Esophagus muscularis mucosa (tissue), 4 donors: ENCODE results near the gene ZDHHC8. TPM values are rescaled to one million over a fixed set of nuclear protein-coding genes. Genes with fewer than 3 reads are reported as not detected.

Experiments used
- DNase-seq: peaks from one replicate; pipeline ENCODE4 v3.0.0-alpha.2; 2017; ENCODE audit errors: extremely low spot score
- H3K27ac ChIP-seq, 4 donors: fragments of 200-600 bp; sonication (generic); replicated peaks in 1 of 4; 1 replicate in 3 of 4; 2 replicates in 1 of 4; pipeline ENCODE4 v1.5.1; 2016 to 2019; ENCODE audit warnings: mild to moderate bottlenecking in 1 of 4
- H3K27me3 ChIP-seq, 4 donors: fragments of 200-600 bp; sonication (generic); one replicate each; pipeline versions ENCODE4 v1.5.1 to v1.6.0; 2016 to 2019
- H3K36me3 ChIP-seq, 4 donors: fragments of 200-600 bp; sonication (generic); one replicate each; pipeline ENCODE4 v1.5.1; 2016 to 2019
- H3K4me1 ChIP-seq, 4 donors: fragments of 200-600 bp; sonication (generic); one replicate each; pipeline ENCODE4 v1.5.1; 2016 to 2019
- H3K4me3 ChIP-seq, 4 donors: fragments of 200-600 bp; sonication (generic); 1 replicate in 2 of 4; 2 replicates in 2 of 4; pipeline ENCODE4 v1.5.1; 2016 to 2019; ENCODE audit warnings: mild to moderate bottlenecking in 4 of 4, moderate library complexity in 1 of 4
- H3K9me3 ChIP-seq, 4 donors: fragments of 200-600 bp; sonication (generic); 1 replicate in 3 of 4; 2 replicates in 1 of 4; pipeline ENCODE4 v1.5.1; 2016 to 2019
- EP300 ChIP-seq: sonication (generic); formaldehyde crosslinking; IDR thresholded peaks from one replicate; pipeline ENCODE4 v1.6.1; 2017; ENCODE audit warnings: antibody characterized with exemption
- POLR2A ChIP-seq: fragments of 450-650 bp; IDR thresholded peaks from one replicate; pipeline ENCODE4 v1.6.1; 2017; ENCODE audit warnings: antibody characterized with exemption, moderate library complexity, mild to moderate bottlenecking, low read depth
- POLR2AphosphoS5 ChIP-seq, 2 donors: sonication (generic); formaldehyde crosslinking; IDR thresholded peaks; one replicate each; pipeline ENCODE4 v1.6.1; 2017; ENCODE audit warnings: antibody characterized with exemption in 2 of 2
- WGBS: methylation state at CpG from one replicate; pipeline ENCODE4 v1.1.5; 2018; 5-methylcytosine and 5-hydroxymethylcytosine counted together
- intact Hi-C: fragments of 100-400 bp; cut with DNase I; formaldehyde crosslinking; loops from one replicate; pipeline ENCODE4 v1.15.1; 2023
- total RNA-seq, 4 donors: library from RNA; depleted of rRNA; stranded (reverse); fragments of >200 nt; gene quantifications; one replicate each; pipeline versions ENCODE4 v1.1.0 to v1.2.1, GENCODE V29; 2016
- TF ChIP-seq, protein P1 (sequence below), 3 experiments: fragments of 200-600 bp in 2 of 3; fragments of 450-650 bp in 1 of 3; sonication (generic) in 2 of 3; IDR thresholded peaks; one replicate each; pipeline ENCODE4 v1.5.1; 2017 to 2019; ENCODE audit warnings: antibody characterized with exemption in 3 of 3, mild to moderate bottlenecking in 2 of 3, moderate library complexity in 1 of 3

The ZDHHC8 gene
- total RNA-seq, 4 donors from 2014 or later: 11.8 to 33.2 (median 23.8) TPM

DNA sequence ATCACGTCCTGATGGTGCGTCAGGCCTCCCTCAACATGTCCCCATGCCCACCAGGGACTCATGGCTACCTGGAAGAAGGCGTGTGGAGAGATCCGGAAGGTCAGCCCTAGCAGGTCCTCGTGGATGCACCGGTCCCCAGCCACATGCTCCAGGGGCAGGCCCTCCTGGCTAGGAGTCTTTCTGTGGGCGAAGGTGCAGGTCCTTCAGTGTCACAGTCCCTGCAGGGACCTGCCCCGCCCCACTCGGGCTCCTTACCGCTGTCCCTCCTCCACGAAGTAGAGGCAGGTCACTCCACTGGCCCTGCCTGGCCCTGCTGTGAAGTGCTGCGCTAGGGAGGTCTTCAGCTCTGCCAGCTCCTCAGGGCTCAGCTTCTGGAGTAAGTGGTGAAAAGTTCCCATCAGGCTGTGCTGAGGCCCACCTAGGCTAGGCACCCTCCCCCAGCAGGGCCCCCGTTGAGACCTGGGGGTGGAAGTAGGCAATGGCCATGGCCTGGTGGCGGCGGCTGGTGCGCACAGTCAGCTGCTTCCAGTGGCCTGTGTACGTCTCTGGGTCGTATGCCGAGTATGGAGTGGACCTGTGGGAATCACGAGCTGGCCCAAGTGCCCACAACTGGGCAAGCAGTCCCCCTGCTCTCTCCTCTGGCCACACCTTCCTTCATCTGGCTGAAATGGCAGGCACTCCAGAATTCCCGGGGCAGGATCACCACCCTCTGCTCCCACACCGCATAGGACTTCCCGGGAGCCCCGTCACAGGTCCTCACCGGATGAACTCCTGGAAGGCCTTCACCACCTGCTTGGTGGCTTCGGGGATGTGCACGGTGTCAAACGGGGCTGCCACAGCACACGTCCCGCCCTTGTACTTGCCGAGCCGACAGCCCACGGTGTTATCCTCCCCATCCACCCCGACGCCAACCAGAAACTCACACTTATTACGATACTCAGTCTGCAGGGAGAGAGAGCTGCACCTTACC is 16.8 kb upstream of the ZDHHC8 start:
- no peaks in the 10 kb centered on the region for H3K27me3 ChIP-seq
- no peak for DNase-seq
- no peak overlapping the region for H3K4me3 ChIP-seq
- no peaks in the 10 kb centered on the region for H3K9me3 ChIP-seq
- H3K4me1 ChIP-seq: peaks cover 30 to 47% (median 37%) of the 10 kb centered on the region in 4 donors
- H3K36me3 ChIP-seq: peaks cover 28 to 73% (median 70%) of the 10 kb centered on the region in 4 donors
- TF ChIP-seq, protein P1, sequence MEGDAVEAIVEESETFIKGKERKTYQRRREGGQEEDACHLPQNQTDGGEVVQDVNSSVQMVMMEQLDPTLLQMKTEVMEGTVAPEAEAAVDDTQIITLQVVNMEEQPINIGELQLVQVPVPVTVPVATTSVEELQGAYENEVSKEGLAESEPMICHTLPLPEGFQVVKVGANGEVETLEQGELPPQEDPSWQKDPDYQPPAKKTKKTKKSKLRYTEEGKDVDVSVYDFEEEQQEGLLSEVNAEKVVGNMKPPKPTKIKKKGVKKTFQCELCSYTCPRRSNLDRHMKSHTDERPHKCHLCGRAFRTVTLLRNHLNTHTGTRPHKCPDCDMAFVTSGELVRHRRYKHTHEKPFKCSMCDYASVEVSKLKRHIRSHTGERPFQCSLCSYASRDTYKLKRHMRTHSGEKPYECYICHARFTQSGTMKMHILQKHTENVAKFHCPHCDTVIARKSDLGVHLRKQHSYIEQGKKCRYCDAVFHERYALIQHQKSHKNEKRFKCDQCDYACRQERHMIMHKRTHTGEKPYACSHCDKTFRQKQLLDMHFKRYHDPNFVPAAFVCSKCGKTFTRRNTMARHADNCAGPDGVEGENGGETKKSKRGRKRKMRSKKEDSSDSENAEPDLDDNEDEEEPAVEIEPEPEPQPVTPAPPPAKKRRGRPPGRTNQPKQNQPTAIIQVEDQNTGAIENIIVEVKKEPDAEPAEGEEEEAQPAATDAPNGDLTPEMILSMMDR (IDR thresholded peaks at IDR 0.05): no peak
- TF ChIP-seq POLR2A: no peak
- TF ChIP-seq EP300: no peak
- TF ChIP-seq POLR2AphosphoS5 (IDR thresholded peaks at IDR 0.05): no peak
- 82% methylated on average over 27 of the region's 36 CpGs for WGBS
- intact Hi-C loops: no loop called here
- no peak overlapping the region for H3K27ac ChIP-seq

DNA sequence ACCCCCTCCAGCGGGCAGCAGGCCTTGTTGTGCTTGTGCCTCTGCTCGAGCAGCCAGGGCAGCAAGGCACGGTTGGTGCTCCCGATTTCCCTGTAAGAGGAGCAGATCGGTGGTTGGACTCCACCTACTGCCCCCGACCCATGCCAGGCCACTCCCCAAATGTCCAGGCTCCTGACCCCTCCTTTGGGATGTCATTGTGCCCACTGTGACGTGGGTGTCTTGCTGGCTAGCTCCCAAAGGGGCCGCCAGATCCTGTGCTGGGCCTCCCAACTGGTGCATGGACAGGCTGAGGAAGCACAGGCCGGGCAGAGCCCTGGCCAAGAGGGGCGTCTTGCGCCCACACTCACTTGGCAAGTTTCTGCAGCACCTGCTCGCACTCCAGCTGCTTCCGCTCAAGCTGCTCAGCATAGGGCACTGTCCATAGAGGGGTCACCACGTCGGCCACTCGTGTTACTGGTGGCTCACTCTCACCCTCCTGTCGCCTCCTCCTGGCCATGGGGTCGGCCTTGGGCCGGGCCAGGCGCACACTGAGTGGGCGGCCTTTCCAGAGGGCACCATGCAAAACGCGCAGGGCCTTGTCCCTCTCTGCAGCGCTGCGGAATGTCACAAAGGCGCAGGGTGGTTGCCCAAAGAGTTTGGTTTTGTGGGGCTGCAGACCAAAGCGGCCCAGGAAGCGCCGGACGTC is 15.8 kb upstream of the ZDHHC8 start, which contains the start of gene RANBP1:
Gene RANBP1 (plus strand): TSS at position 414 of the 685 bp plus-strand sequence. CDS start 81 bp downstream, at position 495.
- Histone ChIP-seq H3K9me3 (no peaks in the 10 kb centered on the region), H3K36me3 (peaks cover 30 to 73% (median 70%) of the 10 kb centered on the region in 4 donors), H3K4me3 (peak within 1 kb of the TSS; percentile 80 to 91 (median 86)), H3K27me3 (no peaks in the 10 kb centered on the region), H3K27ac (peak within 1 kb of the TSS; percentile 85 to 91 (median 88)), H3K4me1 (peaks cover 35 to 57% (median 47%) of the 10 kb centered on the region in 4 donors)
- TF ChIP-seq EP300: no peak
- no peak for TF ChIP-seq POLR2A
- TF ChIP-seq POLR2AphosphoS5 (IDR thresholded peaks at IDR 0.05): no peak
- TF ChIP-seq, protein P1 (IDR thresholded peaks at IDR 0.05): no peak
- 70% methylated on average over 26 of the region's 30 CpGs for WGBS
- intact Hi-C loops: no loop called here
- no peak for DNase-seq

DNA sequence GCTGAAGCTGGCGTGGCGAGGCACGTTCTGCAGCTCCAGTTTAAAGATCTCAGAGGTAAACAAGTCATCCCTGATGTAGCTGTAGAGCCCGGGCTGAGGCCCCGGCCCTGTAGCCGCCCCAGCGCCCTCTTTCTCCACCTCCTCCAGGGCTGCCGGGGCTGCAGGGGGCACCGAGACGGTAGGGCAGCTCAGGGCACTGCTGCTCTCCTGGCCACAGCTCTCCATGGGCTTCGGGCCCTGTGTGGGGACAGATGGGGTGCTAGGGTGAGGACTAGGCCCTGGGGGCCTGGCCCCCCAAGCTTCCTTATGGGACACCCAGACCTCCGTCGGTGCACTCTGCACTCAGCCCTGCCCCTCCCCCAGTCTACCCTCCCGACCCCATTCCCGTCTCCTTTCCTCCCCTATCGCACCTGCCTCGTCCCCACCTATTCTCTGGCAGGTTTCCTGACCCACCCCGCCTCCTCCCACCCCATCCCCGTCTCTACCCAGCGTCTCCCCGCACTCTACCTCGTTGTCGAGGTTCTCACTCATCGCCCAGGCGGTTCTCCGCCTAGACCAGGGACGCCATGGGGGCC is 15.1 kb upstream of the ZDHHC8 start:
- Histone ChIP-seq H3K27me3 (no peaks in the 10 kb centered on the region), H3K27ac (peak overlapping the region; percentile 85 to 91 (median 88)), H3K36me3 (peaks cover 32 to 73% (median 69%) of the 10 kb centered on the region in 4 donors), H3K4me1 (peaks cover 35 to 64% (median 51%) of the 10 kb centered on the region in 4 donors), H3K9me3 (no peaks in the 10 kb centered on the region), H3K4me3 (peak overlapping the region; percentile 80 to 91 (median 86))
- TF ChIP-seq POLR2AphosphoS5 (IDR thresholded peaks at IDR 0.05) (no peak), EP300 (no peak), POLR2A (no peak)
- TF ChIP-seq, protein P1 (IDR thresholded peaks at IDR 0.05): no peak
- intact Hi-C loops: no loop called here
- 8% methylated on average over 20 of the region's 27 CpGs for WGBS
- no peak for DNase-seq

DNA sequence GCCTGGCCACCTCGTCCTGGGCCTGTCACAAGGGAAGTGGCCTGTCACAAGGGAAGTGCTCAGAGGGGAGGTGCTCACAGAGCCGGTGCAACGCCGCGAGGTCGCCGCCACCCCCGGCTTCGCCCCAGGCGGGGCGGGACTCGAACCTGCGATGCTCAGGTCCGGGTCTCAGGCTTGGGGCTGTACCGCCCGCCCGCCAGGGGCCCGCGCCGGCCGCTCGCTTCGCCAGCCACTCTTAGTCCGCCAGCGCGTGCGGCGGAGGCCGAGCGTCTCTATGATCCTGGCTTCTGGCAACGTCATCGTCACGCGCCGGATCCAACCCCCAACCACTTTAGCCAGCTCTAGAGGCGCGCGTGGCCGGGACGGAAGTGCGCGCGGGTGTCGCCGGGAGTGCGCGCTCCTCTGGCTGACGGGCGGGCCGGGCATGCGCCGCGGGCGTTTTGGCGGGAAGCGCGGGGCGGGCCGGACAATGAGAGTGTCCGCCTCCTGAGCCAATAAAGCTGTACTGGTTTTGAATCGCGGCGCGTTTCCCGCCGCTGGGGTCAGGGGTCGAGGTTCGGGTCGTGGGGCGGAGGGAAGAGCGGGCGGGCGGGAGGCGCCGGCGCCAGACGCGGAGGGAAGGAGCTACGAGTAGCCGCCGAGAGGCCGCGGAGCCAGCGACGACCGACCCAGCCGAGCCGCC is 14.5 kb upstream of the ZDHHC8 start, which contains the start of gene TRMT2A:
Gene TRMT2A (minus strand): TSS at position 276 of the 682 bp plus-strand sequence. CDS start 320 bp downstream, outside the sequence.
- peaks cover 32 to 70% (median 54%) of the 10 kb centered on the region in 4 donors for H3K4me1 ChIP-seq
- H3K36me3 ChIP-seq: peaks cover 28 to 73% (median 66%) of the 10 kb centered on the region in 4 donors
- intact Hi-C loops: no loop called here
- WGBS: 0% methylated on average over 6 of the region's 88 CpGs
- H3K27ac ChIP-seq: peak within 1 kb of the TSS; percentile 85 to 91 (median 88)
- peak within 1 kb of the TSS; percentile 80 to 91 (median 86) for H3K4me3 ChIP-seq
- TF ChIP-seq, protein P1 (IDR thresholded peaks at IDR 0.05): peak in 2 of 3 experiments; percentile 7 to 26
- TF ChIP-seq POLR2AphosphoS5 (IDR thresholded peaks at IDR 0.05) (peak; percentile 84 to 95), POLR2A (peak; percentile 30), EP300 (no peak)
- no peaks in the 10 kb centered on the region for H3K9me3 ChIP-seq
- DNase-seq: peak; percentile 100
- H3K27me3 ChIP-seq: no peaks in the 10 kb centered on the region
